ENCODE data around the gene TRPM2. TPM values are rescaled to one million over a fixed set of nuclear protein-coding genes. Genes with fewer than 3 reads are reported as not detected.
A peak's percentile ranks its signal among the peaks of the same experiment; 100 is the strongest.

TRPM2 gene
- total RNA-seq, 1 donor from 2014 or later = not detected

- no peak for DNase-seq (ENCODE audit: low read depth)
Observed at GRCh38 chr21:44321846-44322450, 31.5 kb upstream of the TRPM2 start.

DNA sequence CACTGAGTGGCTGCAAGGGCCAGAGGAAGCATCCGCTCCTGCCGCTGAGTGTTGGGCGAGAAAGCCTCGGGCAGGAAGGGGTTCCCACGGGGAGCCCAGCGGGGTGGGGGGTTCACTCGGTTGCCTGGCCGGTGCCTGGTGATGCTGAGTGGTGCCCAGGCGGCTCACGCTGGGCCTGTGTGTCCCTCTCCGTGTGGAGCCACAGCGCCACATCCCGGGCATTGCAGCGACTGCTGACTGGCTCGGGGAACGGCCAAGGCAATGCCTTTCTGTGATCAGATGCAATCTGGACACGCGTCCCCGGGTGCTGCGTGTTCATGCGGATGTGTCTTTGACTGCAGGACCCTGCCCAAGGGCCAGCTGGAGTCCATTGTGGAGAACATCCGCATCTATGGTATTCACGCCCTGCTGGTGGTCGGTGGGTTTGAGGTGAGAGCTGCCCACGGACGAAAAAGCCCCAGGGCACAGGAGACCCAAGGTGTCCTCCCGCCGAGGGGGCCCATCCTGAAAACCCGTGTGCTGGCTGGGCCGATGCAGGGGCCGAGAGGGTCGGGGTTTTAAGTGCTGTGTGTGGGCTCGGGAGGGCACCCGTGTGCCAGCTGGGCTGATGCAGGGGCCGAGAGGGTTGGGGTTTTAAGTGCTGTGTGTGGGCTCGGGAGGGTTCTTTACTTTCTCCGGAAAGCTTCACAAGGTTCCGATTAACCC is 30.6 kb upstream of the TRPM2 start:
- DNase-seq (ENCODE audit: low read depth) = no peak

DNA sequence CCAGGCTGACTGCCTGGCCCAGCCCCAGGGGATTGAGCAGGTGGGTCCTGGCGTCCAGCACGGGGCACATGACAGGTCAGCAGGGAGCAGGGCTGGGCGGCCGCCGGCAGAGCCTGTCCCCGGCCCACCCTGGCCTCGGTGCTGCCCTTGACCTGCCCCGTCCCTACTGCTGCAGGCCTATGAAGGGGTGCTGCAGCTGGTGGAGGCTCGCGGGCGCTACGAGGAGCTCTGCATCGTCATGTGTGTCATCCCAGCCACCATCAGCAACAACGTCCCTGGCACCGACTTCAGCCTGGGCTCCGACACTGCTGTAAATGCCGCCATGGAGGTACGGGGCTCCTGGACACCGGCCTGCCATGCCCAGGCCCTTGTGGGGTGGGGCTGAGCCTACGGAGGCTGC is 29.8 kb upstream of the TRPM2 start:
- no peak for DNase-seq (ENCODE audit: low read depth)

- DNase-seq (ENCODE audit: low read depth) = no peak
Observed at GRCh38 chr21:44324106-44324853, 29.1 kb upstream of the TRPM2 start.

GRCh38 chr21:44324854-44325107 is 28.6 kb upstream of the TRPM2 start:
- DNase-seq (ENCODE audit: low read depth) = no peak

- no peak for DNase-seq (ENCODE audit: low read depth)
Observed at GRCh38 chr21:44325386-44326271, 27.8 kb upstream of the TRPM2 start.

DNA sequence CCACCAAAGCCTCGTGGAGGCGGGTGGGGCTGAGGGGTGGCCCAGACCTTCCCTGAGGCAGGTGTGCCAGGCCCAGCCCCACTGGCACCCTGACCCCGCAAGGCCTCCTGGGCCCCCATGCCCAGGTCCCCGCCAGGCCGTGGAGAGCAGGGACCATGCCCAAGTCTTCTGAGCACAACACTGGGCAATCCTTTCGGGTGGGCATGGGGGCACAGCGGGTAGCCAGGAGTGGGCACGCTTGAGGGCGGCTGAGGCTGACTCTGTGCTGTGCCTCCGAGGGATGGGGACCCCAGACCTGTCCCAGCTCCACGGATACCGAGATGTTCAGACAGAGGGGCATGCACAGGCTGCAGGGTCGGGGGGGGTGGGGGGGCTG is 27.2 kb upstream of the TRPM2 start:
- no peak for DNase-seq (ENCODE audit: low read depth)

DNA sequence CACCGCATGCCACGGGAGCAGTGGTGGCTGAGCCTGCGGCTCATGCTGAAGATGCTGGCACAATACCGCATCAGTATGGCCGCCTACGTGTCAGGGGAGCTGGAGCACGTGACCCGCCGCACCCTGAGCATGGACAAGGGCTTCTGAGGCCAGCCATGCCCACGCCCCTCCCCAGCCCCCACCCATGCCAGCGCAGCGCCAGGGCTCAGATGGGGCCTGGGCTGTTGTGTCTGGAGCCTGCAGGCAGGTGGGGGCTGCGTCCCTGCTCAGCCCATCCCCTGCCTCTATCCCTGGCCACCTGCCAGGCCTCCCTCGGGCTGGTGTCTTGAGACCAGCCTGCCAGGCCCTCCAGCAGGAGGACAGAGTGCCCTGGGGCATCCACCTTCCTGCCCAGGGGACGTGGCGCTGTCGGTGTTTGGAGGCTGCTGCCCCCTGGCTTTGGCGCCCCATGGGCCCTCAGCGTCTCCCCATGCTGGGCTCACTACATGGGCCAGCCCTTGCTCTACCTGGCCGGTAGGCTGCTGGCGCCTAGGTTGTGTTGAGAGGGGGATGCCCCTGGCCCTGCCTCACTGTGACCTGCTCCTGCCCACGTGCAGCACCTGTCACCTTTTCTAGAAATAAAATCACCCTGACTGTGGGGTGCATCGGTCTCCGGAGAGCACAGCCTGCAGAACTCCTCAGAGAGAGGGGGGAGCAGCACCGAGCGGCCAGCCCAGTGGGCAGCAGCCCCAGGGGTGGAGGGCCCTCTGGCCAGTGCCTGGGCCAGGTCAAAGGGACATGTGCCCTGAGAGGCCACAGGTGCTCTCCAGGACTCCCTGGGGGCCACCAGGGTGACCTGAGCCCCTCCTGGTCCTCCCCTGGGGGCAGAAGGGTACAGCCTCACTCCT is 26.5 kb upstream of the TRPM2 start:
- DNase-seq (ENCODE audit: low read depth) = no peak

DNA sequence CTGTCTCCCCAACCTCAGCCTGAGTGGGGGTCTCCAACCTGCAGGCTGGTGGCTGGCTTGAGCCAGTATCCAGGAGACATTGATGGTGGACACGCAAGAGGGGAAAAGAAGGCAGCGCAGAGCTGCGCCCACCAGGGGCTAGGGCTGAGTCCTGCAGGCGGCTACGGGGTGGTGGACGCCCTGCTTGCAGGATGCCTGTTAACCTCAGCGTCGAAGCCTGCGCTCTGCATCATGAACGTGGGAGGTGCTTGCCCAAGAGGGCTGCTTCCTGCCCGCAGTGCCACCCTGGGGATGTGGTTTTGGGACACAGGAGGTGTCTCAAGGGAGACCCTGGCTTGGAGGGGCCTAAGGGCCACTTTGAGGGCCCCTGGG is 25.8 kb upstream of the TRPM2 start:
- no peak for DNase-seq (ENCODE audit: low read depth)

GRCh38 chr21:44328242-44328895 is 25.1 kb upstream of the TRPM2 start:
- no peak for DNase-seq (ENCODE audit: low read depth)

DNA sequence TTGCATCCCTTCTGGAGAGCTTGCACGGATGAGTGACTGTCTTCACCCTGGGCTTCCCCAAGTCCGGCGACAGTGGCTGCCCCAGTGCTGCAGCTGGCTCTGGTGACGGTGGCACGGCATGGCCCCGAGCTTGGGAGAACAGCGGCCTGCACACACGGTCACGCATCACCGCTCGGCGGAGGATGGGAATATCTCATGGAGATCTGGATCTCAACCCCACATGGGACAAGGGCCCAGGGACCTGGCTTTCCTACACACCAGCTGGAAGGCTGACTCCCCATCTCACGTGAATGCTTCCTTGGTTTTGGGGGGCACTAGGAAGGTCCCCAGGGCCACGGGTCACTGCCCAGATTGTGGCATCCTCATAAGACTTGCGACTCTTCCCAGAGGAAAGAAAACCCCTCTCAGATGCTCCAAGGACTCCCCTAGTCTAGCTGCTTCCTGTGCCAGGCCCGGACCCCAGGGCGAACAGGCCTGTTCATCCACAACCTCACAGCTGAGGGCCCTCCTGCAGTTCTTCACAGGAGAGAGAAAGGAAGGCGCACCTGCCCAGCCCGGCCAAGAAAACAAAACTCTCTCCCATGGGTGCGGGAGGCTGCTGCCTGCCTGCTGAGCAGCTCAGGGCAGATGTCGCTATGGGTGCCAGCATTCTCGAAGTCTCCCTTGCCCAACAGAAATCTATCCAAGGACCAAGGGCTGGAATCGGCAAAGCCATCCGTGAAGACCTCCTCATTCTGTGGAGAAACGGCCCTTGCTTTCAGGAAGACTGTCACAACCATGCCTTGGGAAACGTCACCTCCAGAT is 24.1 kb upstream of the TRPM2 start:
- DNase-seq (ENCODE audit: low read depth) = no peak

GRCh38 chr21:44329971-44330681 is 23.3 kb upstream of the TRPM2 start:
- DNase-seq (ENCODE audit: low read depth) = no peak

- no peak for DNase-seq (ENCODE audit: low read depth)
Observed at GRCh38 chr21:44330698-44331097, 22.7 kb upstream of the TRPM2 start.

- no peak for DNase-seq (ENCODE audit: low read depth)
Observed at GRCh38 chr21:44331209-44331608, 22.2 kb upstream of the TRPM2 start.

DNA sequence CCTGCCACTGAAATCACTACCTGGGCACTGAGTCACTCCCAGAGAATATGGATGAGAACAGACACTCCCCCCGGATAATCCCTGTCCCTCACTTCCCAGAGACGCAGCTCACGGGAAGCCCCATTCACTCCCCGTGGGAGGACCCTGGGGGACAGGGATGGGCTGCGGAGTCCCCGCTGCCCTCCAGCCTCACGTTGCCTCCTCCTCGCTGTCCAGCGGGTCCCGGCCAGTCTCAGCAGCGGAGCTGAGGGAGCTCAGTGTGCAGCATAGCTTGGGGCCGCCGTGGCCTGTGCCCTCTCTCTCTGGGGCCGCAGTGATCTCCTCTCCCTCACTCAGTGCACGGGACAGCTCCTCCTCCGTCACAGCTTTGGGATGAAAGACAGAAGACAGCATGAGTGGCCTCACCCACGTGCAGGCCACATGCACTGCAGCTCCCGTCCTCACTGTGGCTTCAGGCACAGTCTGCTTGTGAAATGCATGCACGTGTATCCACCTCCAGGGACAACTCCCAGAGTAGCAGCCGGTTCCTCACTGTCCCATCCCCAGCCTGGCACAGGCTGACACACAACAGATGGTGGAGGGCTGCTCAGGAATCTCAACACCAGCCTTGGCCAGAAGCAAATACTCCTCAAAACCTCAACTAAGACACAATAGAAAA is 21.6 kb upstream of the TRPM2 start:
- peak; percentile 83 for DNase-seq (ENCODE audit: low read depth)

- no peak for DNase-seq (ENCODE audit: low read depth)
Observed at GRCh38 chr21:44332383-44332782, 21.0 kb upstream of the TRPM2 start.

DNA sequence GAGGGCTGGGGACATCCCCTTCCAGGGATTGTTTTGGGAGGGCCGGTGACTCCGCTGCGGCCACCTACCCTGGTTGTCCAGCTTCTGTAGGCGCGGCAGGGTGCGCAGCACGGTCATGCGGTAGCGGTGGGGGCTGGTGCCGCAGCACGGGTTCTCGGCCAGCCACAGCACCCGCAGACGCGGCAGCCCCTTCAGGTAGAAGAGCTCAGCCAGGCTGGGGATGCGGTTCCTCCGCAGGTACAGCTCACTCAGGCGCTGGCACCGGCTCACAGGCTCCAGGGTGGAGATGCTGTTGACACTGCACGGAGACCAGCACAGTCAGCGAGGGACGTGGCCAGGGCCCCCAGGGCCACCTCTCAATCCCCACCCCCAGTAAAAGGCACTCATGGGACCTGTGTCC is 20.5 kb upstream of the TRPM2 start:
- no peak for DNase-seq (ENCODE audit: low read depth)
